ENCODE data around the gene STK17B.
A peak's percentile ranks its signal among the peaks of the same experiment; 100 is the strongest.
"Not testable (repeated sequence)": the region's sequence is repeated elsewhere in the genome, so short reads cannot be mapped to it uniquely, and the experiment has no call there.

Gene STK17B

GRCh38 chr2:196125596-196125995, 45.8 kb downstream of the STK17B start:
- FAIRE-seq = no peak
- no peak for DNase-seq (ENCODE audit: extremely low spot score, insufficient read length, low read depth)

- DNase-seq (ENCODE audit: extremely low spot score, insufficient read length, low read depth) (no peak), FAIRE-seq (no peak)
Observed at GRCh38 chr2:196123679-196124373, 47.6 kb downstream of the STK17B start.

- FAIRE-seq (no peak), DNase-seq (ENCODE audit: extremely low spot score, insufficient read length, low read depth) (no peak)
Observed at GRCh38 chr2:196119926-196120325, 51.5 kb downstream of the STK17B start.

- no peak for DNase-seq (ENCODE audit: extremely low spot score, insufficient read length, low read depth)
- no peak for FAIRE-seq
Observed at GRCh38 chr2:196117214-196117705, 54.1 kb downstream of the STK17B start.

GRCh38 chr2:196113061-196113974, 58.1 kb downstream of the STK17B start:
- no peak for DNase-seq (ENCODE audit: extremely low spot score, insufficient read length, low read depth)
- no peak for FAIRE-seq

- FAIRE-seq = no peak
Observed at GRCh38 chr2:196112418-196113034, 58.9 kb downstream of the STK17B start.

GRCh38 chr2:196108604-196109003, 62.8 kb downstream of the STK17B start:
- FAIRE-seq (no peak), DNase-seq (ENCODE audit: extremely low spot score, insufficient read length, low read depth) (no peak)

More at GRCh38 chr2:196112418-196113034, 58.9 kb downstream of the STK17B start:
- no peak for DNase-seq (ENCODE audit: extremely low spot score, insufficient read length, low read depth)

GRCh38 chr2:196105951-196106350, 65.4 kb downstream of the STK17B start:
- DNase-seq (ENCODE audit: extremely low spot score, insufficient read length, low read depth) (no peak), FAIRE-seq (no peak)

GRCh38 chr2:196104066-196104465, 67.3 kb downstream of the STK17B start:
- no peak for DNase-seq (ENCODE audit: extremely low spot score, insufficient read length, low read depth)
- FAIRE-seq = no peak

GRCh38 chr2:196103626-196104025, 67.8 kb downstream of the STK17B start:
- FAIRE-seq = peak; percentile 50
- no peak for DNase-seq (ENCODE audit: extremely low spot score, insufficient read length, low read depth)

GRCh38 chr2:196101325-196101991, 69.9 kb downstream of the STK17B start:
- DNase-seq (ENCODE audit: extremely low spot score, insufficient read length, low read depth) (peak; percentile 20), FAIRE-seq (peak; percentile 83)

GRCh38 chr2:196099916-196100315, 71.5 kb downstream of the STK17B start:
- FAIRE-seq (no peak), DNase-seq (ENCODE audit: extremely low spot score, insufficient read length, low read depth) (no peak)

- FAIRE-seq (no peak), DNase-seq (ENCODE audit: extremely low spot score, insufficient read length, low read depth) (no peak)
Observed at GRCh38 chr2:196097864-196098660, 73.3 kb downstream of the STK17B start.

- FAIRE-seq = no peak
Observed at GRCh38 chr2:196096982-196097745, 74.2 kb downstream of the STK17B start.

GRCh38 chr2:196096264-196096663, 75.1 kb downstream of the STK17B start:
- no peak for FAIRE-seq
- no peak for DNase-seq (ENCODE audit: extremely low spot score, insufficient read length, low read depth)

More at GRCh38 chr2:196096982-196097745, 74.2 kb downstream of the STK17B start:
- no peak for DNase-seq (ENCODE audit: extremely low spot score, insufficient read length, low read depth)

- DNase-seq (ENCODE audit: extremely low spot score, insufficient read length, low read depth); FAIRE-seq: not testable (repeated sequence)
Observed at GRCh38 chr2:196089448-196089847, 81.9 kb downstream of the STK17B start.

GRCh38 chr2:196088203-196088602, 83.2 kb downstream of the STK17B start:
- DNase-seq (ENCODE audit: extremely low spot score, insufficient read length, low read depth) = no peak
- FAIRE-seq = no peak

Measured in GM18507 (cell line).